HUDEP-2 (cell line): ENCODE results near the gene MLKL.
"Not testable (repeated sequence)": the region's sequence is repeated elsewhere in the genome, so short reads cannot be mapped to it uniquely, and the experiment has no call there.

Experiments used
- DNase-seq, 76 experiments: peaks; one replicate each; lab custom pipeline; 2025; ENCODE audit not compliant: unreplicated experiment in 76 of 76; lab: John Stamatoyannopoulos, UW

The MLKL gene

GRCh38 chr16:74734361-74735161, 33.9 kb upstream of the MLKL start:
- DNase-seq = no peak

- DNase-seq = no peak
Observed at GRCh38 chr16:74732707-74733350, 32.2 kb upstream of the MLKL start.

GRCh38 chr16:74731853-74732477, 31.3 kb upstream of the MLKL start:
- DNase-seq = no peak

- DNase-seq = no peak
Observed at GRCh38 chr16:74729783-74730683, 29.4 kb upstream of the MLKL start.

GRCh38 chr16:74727903-74728302, 27.2 kb upstream of the MLKL start:
- no peak for DNase-seq

GRCh38 chr16:74726716-74727115, 26.1 kb upstream of the MLKL start:
- peak in 35 of 76 experiments; percentile 3 to 59 (median 22) for DNase-seq

GRCh38 chr16:74725651-74726455, 25.2 kb upstream of the MLKL start:
- DNase-seq = no peak

- DNase-seq = no peak
Observed at GRCh38 chr16:74724820-74725549, 24.3 kb upstream of the MLKL start.

GRCh38 chr16:74723256-74723655, 22.6 kb upstream of the MLKL start:
- DNase-seq = no peak

GRCh38 chr16:74722156-74722555, 21.5 kb upstream of the MLKL start:
- DNase-seq = not testable (repeated sequence)

GRCh38 chr16:74721716-74722115, 21.1 kb upstream of the MLKL start:
- no peak for DNase-seq

- no peak for DNase-seq
Observed at GRCh38 chr16:74720579-74720978, 19.9 kb upstream of the MLKL start.

GRCh38 chr16:74718741-74719610, 18.3 kb upstream of the MLKL start:
- no peak for DNase-seq

GRCh38 chr16:74718140-74718539, 17.5 kb upstream of the MLKL start:
- no peak for DNase-seq

GRCh38 chr16:74717367-74717766, 16.7 kb upstream of the MLKL start:
- no peak for DNase-seq

- no peak for DNase-seq
Observed at GRCh38 chr16:74716355-74716754, 15.7 kb upstream of the MLKL start.

- no peak for DNase-seq
Observed at GRCh38 chr16:74713876-74714275, 13.2 kb upstream of the MLKL start.

- no peak for DNase-seq
Observed at GRCh38 chr16:74713325-74713724, 12.7 kb upstream of the MLKL start.
